ENCODE measurements around the gene MYOM1.

MYOM1 gene

GRCh38 chr18:3135536-3135935 lies 84.2 kb downstream of the MYOM1 start:
- no peak for DNase-seq (ENCODE audit: low read depth)
- no peak for TF ChIP-seq CTCF (IDR thresholded peaks at IDR 0.05; ENCODE audit: control insufficient read depth, extremely low read depth, insufficient read depth)
- no peak overlapping the region for H3K4me3 ChIP-seq (ENCODE audit: low read depth, low read length)

GRCh38 chr18:3132700-3133099 lies 87.1 kb downstream of the MYOM1 start:
- DNase-seq (ENCODE audit: low read depth) = no peak
- no peak for TF ChIP-seq CTCF (IDR thresholded peaks at IDR 0.05; ENCODE audit: control insufficient read depth, extremely low read depth, insufficient read depth)
- no peak overlapping the region for H3K4me3 ChIP-seq (ENCODE audit: low read depth, low read length)

GRCh38 chr18:3130344-3130743 lies 89.4 kb downstream of the MYOM1 start:
- H3K4me3 ChIP-seq (ENCODE audit: low read depth, low read length) = no peak overlapping the region
- DNase-seq (ENCODE audit: low read depth) = no peak
- no peak for TF ChIP-seq CTCF (IDR thresholded peaks at IDR 0.05; ENCODE audit: control insufficient read depth, extremely low read depth, insufficient read depth)

GRCh38 chr18:3129053-3129864 lies 90.5 kb downstream of the MYOM1 start:
- peak; percentile 43 for DNase-seq (ENCODE audit: low read depth)
- TF ChIP-seq CTCF (IDR thresholded peaks at IDR 0.05; ENCODE audit: control insufficient read depth, extremely low read depth, insufficient read depth) = peak; percentile 89
- H3K4me3 ChIP-seq (ENCODE audit: low read depth, low read length) = no peak overlapping the region

GRCh38 chr18:3126457-3127097 lies 93.2 kb downstream of the MYOM1 start:
- H3K4me3 ChIP-seq (ENCODE audit: low read depth, low read length) = no peak overlapping the region
- TF ChIP-seq CTCF (IDR thresholded peaks at IDR 0.05; ENCODE audit: control insufficient read depth, extremely low read depth, insufficient read depth) = no peak

GRCh38 chr18:3124822-3125221 lies 94.9 kb downstream of the MYOM1 start:
- H3K4me3 ChIP-seq (ENCODE audit: low read depth, low read length) = no peak overlapping the region
- DNase-seq (ENCODE audit: low read depth) = no peak
- no peak for TF ChIP-seq CTCF (IDR thresholded peaks at IDR 0.05; ENCODE audit: control insufficient read depth, extremely low read depth, insufficient read depth)

More at GRCh38 chr18:3126457-3127097, 93.2 kb downstream of the MYOM1 start:
- DNase-seq (ENCODE audit: low read depth) = no peak
